Brain microvascular endothelial cell (primary cell): Measurements from ENCODE around the gene CCDC88B.

Experiments
- DNase-seq: peaks from one replicate; pipeline ENCODE4 v3.0.0-alpha.2; 2020
- H3K27ac ChIP-seq: fragments of 250-450 bp; sonication (Bioruptor Pico); 2 replicates; pipeline ENCODE4 v1.5.1; 2020; ENCODE audit warnings: mild to moderate bottlenecking, moderate library complexity
- H3K27me3 ChIP-seq: fragments of 250-450 bp; sonication (Bioruptor Pico); replicated peaks from 2 replicates; pipeline ENCODE4 v1.5.1; 2020; ENCODE audit warnings: mild to moderate bottlenecking
- H3K36me3 ChIP-seq: fragments of 250-450 bp; sonication (Bioruptor Pico); replicated peaks from 2 replicates; pipeline ENCODE4 v1.5.1; 2020; ENCODE audit warnings: mild to moderate bottlenecking
- H3K4me3 ChIP-seq: 2 replicates; pipeline ENCODE4 v1.5.1; 2011; ENCODE audit warnings: low read depth, mild to moderate bottlenecking, control low read depth, low read length, moderate library complexity
- CTCF ChIP-seq: IDR thresholded peaks from 2 replicates; pipeline ENCODE4 v1.5.1; 2011; ENCODE audit warnings: low read depth, mild to moderate bottlenecking, moderate library complexity, low read length, control low read depth, inconsistent platforms; ENCODE audit errors: missing control alignments
- in situ Hi-C: cut with HindIII; loops from 2 replicates; pipeline ENCODE4 v1.10.0; 2017; ENCODE audit warnings: low sequenced_read_pairs, low pct_ligation_motif_present

The CCDC88B gene

GRCh38 chr11:64379817-64380709 is 40.1 kb downstream of the CCDC88B start:
- in situ Hi-C loops, result no loop called here
- no peak for DNase-seq
- no peaks in the 10 kb centered on the region for H3K36me3 ChIP-seq
- H3K27me3 ChIP-seq, result no peaks in the 10 kb centered on the region
- H3K27ac ChIP-seq, result no peak overlapping the region
- no peak overlapping the region for H3K4me3 ChIP-seq
- no peak for TF ChIP-seq CTCF

GRCh38 chr11:64381350-64381749 is 41.3 kb downstream of the CCDC88B start:
- DNase-seq, result no peak
- H3K36me3 ChIP-seq, result no peaks in the 10 kb centered on the region
- no peak overlapping the region for H3K27ac ChIP-seq
- in situ Hi-C loops, result no loop called here
- TF ChIP-seq CTCF, result no peak
- H3K27me3 ChIP-seq, result no peaks in the 10 kb centered on the region
- H3K4me3 ChIP-seq, result no peak overlapping the region

DNA sequence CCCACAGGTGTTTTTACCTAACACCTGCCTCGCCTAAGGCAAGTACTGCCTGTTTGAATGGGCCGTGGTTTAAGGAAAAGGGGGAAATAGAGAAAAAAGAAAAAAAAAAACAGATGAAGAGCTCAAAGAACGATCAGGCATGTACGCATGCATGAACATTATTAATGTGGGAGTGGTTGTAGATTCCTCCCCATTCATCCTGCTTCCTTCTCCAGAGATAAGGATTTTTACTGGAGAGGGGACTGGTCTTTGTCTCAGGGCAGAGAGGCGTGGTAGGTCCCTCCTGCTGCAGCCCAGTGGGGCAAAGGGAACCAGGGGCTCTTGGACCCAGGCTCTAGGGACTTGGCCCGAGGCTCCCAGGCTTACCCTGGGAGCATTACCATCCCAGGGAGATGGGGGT is 42.0 kb downstream of the CCDC88B start:
- Histone ChIP-seq H3K4me3 (no peak overlapping the region), H3K36me3 (no peaks in the 10 kb centered on the region), H3K27me3 (no peaks in the 10 kb centered on the region), H3K27ac (no peak overlapping the region)
- no peak for TF ChIP-seq CTCF
- DNase-seq, result no peak
- in situ Hi-C loops, result no loop called here

GRCh38 chr11:64382586-64382985 is 42.6 kb downstream of the CCDC88B start:
- TF ChIP-seq CTCF, result no peak
- H3K27me3 ChIP-seq, result no peaks in the 10 kb centered on the region
- no peak overlapping the region for H3K27ac ChIP-seq
- in situ Hi-C loops, result no loop called here
- H3K4me3 ChIP-seq, result no peak overlapping the region
- H3K36me3 ChIP-seq, result no peaks in the 10 kb centered on the region
- DNase-seq, result no peak

GRCh38 chr11:64383580-64383979 is 43.6 kb downstream of the CCDC88B start:
- DNase-seq, result no peak
- Histone ChIP-seq H3K27me3 (no peaks in the 10 kb centered on the region), H3K4me3 (no peak overlapping the region), H3K27ac (no peak overlapping the region), H3K36me3 (no peaks in the 10 kb centered on the region)
- TF ChIP-seq CTCF, result no peak
- in situ Hi-C loops, result no loop called here
